Measurements from ENCODE around the gene CARTPT. TPM values are rescaled to one million over a fixed set of nuclear protein-coding genes. Genes with fewer than 3 reads are reported as not detected.
A peak's percentile ranks its signal among the peaks of the same experiment; 100 is the strongest.

CARTPT gene
- total and polyA plus RNA-seq, 8 donors, result 0.82 TPM; not detected in 7

DNA sequence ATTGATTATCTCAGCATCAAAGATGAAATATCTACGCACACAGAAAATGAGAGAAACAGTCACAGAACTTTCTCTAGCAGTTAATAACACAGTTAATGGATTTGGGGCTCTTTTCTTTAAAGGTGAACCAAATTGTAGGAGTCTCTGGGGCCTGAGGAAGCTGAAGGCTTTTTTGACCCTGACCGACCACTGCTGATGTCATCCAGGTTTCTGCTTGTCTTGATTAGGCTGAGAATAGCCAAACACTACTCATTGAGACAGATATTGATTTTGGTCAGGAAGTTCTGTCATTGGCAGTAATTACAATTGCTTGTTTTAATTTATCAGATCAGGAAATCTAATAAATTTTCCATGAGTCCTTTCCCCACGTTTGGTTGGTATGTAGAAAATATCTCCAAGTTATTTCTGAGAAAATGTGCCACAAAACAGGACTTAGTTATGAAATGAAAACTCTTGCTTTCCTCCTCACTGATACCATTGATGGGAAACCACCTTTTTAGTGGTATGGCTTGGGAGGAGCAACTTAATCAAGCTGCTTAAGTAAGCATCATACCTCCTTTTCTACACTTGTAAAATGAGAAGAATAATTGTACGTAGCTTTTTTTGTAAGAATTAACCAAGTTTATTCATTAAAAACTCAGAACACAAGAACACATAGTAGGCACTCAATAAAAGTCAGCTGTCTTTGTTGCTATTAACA lies 19.7 kb downstream of the CARTPT start:
- 55 to 60% methylated on average over 4 of the region's 4 CpGs for WGBS, 2 donors

DNA sequence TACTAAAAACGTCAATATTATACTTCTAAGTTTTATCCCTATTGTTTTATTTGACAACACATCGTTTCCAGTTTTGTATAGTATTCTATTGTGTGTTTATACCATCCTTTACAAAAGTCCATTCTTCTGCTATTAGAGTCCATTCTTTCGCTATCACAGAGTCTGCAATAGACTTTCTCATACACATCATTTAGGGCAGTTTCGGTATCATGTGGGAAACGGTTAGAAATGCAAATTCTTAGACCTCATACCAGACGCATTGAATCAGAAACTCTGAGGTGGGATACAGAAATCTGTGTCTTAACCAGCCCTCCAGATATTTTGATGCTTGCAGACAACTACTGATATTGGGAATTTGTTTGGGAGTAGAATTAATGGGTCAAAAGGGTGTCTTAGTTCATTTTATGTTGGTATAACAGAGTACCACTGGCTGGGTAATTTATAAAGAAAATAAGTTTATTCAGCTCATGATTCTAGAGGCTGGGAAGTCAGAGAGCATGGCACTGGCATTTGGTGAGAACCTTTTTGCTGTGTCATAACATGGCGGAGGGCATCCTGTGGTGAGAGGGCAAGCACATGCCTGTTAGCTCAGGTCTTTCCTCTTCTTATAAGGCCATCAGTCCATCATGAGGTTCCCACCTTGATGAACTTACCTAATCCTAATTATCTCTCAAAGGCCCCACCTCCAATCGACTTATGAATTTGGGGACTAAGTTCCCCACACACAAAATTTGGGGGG lies 21.1 kb downstream of the CARTPT start:
- ATAC-seq (no peak), DNase-seq (no peak), FAIRE-seq (no peak)
- no peaks in the 10 kb centered on the region for H3K9me3 ChIP-seq
- H3K36me3 ChIP-seq, result no peaks in the 10 kb centered on the region
- intact Hi-C loops (cut with DNase I), result no loop called here
- H3K4me3 ChIP-seq, result no peak overlapping the region
- peaks cover 0 to 9% (median 8%) of the 10 kb centered on the region in 3 donors for H3K4me1 ChIP-seq
- H3K27ac ChIP-seq, result no peak overlapping the region
- WGBS, 2 donors, result 76 to 83% methylated on average over 8 of the region's 8 CpGs
- no peaks in the 10 kb centered on the region for H3K27me3 ChIP-seq
- TF ChIP-seq, protein P1, sequence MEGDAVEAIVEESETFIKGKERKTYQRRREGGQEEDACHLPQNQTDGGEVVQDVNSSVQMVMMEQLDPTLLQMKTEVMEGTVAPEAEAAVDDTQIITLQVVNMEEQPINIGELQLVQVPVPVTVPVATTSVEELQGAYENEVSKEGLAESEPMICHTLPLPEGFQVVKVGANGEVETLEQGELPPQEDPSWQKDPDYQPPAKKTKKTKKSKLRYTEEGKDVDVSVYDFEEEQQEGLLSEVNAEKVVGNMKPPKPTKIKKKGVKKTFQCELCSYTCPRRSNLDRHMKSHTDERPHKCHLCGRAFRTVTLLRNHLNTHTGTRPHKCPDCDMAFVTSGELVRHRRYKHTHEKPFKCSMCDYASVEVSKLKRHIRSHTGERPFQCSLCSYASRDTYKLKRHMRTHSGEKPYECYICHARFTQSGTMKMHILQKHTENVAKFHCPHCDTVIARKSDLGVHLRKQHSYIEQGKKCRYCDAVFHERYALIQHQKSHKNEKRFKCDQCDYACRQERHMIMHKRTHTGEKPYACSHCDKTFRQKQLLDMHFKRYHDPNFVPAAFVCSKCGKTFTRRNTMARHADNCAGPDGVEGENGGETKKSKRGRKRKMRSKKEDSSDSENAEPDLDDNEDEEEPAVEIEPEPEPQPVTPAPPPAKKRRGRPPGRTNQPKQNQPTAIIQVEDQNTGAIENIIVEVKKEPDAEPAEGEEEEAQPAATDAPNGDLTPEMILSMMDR (IDR thresholded peaks at IDR 0.05), result no peak

More for the DNA sequence above, 19.7 kb downstream of the CARTPT start:
- no peaks in the 10 kb centered on the region for H3K9me3 ChIP-seq
- no peaks in the 10 kb centered on the region for H3K27me3 ChIP-seq
- H3K4me3 ChIP-seq, result no peak overlapping the region
- no peak overlapping the region for H3K27ac ChIP-seq
- H3K36me3 ChIP-seq, result no peaks in the 10 kb centered on the region
- TF ChIP-seq, protein P1 (IDR thresholded peaks at IDR 0.05), result no peak
- no peaks in the 10 kb centered on the region for H3K4me1 ChIP-seq
- intact Hi-C loops (cut with DNase I), result no loop called here
- DNase-seq (no peak), FAIRE-seq (no peak), ATAC-seq (no peak)

DNA sequence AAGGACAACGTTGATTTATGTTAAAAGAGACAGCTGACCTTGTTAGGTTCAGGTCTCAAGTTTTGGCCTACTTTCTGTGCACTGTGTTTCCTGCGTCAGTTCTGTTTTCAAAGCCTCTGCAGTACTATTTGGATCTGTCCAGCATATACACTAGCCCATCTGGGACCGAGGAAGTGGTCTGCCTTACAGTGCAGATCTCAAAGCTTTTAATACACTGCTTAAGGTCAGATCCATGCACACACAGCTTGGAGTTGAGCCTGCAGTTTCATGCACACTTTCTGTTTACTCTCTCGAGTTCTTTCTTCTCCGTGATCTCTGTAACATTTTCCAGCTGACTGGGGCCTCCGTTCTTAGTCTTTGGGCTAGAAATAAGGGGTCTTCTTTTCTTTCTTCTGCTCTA lies 24.1 kb downstream of the CARTPT start:
- TF ChIP-seq, protein P1 (IDR thresholded peaks at IDR 0.05), result no peak
- ATAC-seq (peak in 2 of 4 donors; percentile 24 to 48), FAIRE-seq (no peak), DNase-seq (no peak)
- Histone ChIP-seq H3K27me3 (no peaks in the 10 kb centered on the region), H3K27ac (no peak overlapping the region), H3K4me3 (no peak overlapping the region), H3K9me3 (no peaks in the 10 kb centered on the region), H3K36me3 (no peaks in the 10 kb centered on the region), H3K4me1 (peaks cover 0 to 9% (median 8%) of the 10 kb centered on the region in 3 donors)
- 55 to 63% methylated on average over 6 of the region's 6 CpGs for WGBS, 2 donors
- intact Hi-C loops (cut with DNase I), result no loop called here

DNA sequence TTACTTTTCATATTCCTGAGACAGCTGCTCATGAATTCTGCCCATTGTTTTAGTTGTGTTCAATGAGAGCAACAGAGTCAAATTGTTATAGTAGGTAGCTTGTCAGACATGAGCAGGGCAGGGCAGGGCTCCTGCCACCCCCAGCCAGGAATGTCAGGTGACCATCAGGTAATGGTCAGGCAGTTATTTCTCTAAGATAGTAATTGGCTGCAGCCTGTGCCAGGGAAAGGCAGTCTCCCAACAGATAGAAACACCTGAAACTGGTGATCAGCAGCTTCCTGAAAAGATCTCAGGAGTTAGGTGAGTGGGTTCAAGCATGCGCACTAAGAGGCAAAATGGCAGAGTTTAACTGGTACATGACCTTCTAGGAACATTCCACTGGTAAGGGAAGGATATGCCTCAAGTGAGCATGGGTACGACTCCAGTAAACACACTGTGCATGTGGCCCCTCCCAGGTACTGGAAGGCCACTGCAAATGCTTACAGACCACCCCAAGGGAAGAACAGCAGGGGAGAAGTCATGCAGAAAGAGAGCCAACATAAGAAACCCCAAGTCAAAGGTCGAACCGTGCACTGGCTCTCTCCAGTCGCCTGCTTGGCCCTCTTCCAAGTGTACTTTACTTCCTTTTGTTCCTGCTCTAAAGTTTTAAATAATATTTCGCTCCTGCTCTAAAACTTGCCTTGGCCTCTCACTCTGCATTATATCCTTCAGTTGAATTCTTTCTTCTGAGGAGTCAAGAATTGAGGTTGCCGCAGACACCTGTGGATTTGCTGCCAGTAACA lies 25.1 kb downstream of the CARTPT start:
- intact Hi-C loops (cut with DNase I), result no loop called here
- Histone ChIP-seq H3K4me3 (no peak overlapping the region), H3K36me3 (no peaks in the 10 kb centered on the region), H3K4me1 (peaks cover 0 to 9% (median 8%) of the 10 kb centered on the region in 3 donors), H3K27me3 (no peaks in the 10 kb centered on the region), H3K27ac (peak overlapping the region in 1 of 4 donors; percentile 40), H3K9me3 (no peaks in the 10 kb centered on the region)
- ATAC-seq (peak in 3 of 4 donors; percentile 52 to 87 (median 59)), FAIRE-seq (no peak), DNase-seq (no peak)
- WGBS, 2 donors, result 50 to 53% methylated on average over 7 of the region's 7 CpGs
- TF ChIP-seq, protein P1 (IDR thresholded peaks at IDR 0.05), result no peak

Measured in pancreas (tissue), 10 donors.